IgD-negative memory B cell (primary cell): ENCODE results near the gene RABGGTB. TPM values are rescaled to one million over a fixed set of nuclear protein-coding genes. Genes with fewer than 3 reads are reported as not detected.
"Not testable (repeated sequence)": the region's sequence is repeated elsewhere in the genome, so short reads cannot be mapped to it uniquely, and the experiment has no call there.

Experiments used
- H3K27ac Mint-ChIP-seq, 3 donors: one replicate each; pipeline ENCODE4 v1.8.0; 2020 to 2022; ENCODE audit warnings: mild to moderate bottlenecking in 3 of 3, mixed read lengths in 3 of 3, moderate library complexity in 1 of 3
- H3K27me3 Mint-ChIP-seq: one replicate; pipeline ENCODE4 v1.8.0; 2021; ENCODE audit warnings: mixed read lengths
- H3K36me3 Mint-ChIP-seq: one replicate; pipeline ENCODE4 v1.8.0; 2020; ENCODE audit warnings: mild to moderate bottlenecking, mixed read lengths
- H3K4me1 Mint-ChIP-seq, 3 donors: one replicate each; pipeline ENCODE4 v1.8.0; 2020 to 2022; ENCODE audit warnings: mixed read lengths in 3 of 3, mild to moderate bottlenecking in 1 of 3
- H3K4me3 Mint-ChIP-seq, 4 donors: one replicate each; pipeline ENCODE4 v1.8.0; 2020 to 2022; ENCODE audit warnings: mild to moderate bottlenecking in 4 of 4, mixed read lengths in 4 of 4, moderate library complexity in 3 of 4
- H3K9me3 Mint-ChIP-seq, 3 donors: one replicate each; pipeline ENCODE4 v1.8.0; 2020 to 2021; ENCODE audit warnings: mixed read lengths in 3 of 3, mild to moderate bottlenecking in 1 of 3
- polyA plus RNA-seq: library from polyadenylated mRNA; unstranded; fragments of 300-500 nt; fragmentation: Illumina TruSeq; gene quantifications from one replicate; pipeline ENCODE4 v1.2.3, GENCODE V29; 2021

The RABGGTB gene
- 12.1 TPM for polyA plus RNA-seq

GRCh38 chr1:75785983-75786853 lies at the start of gene RABGGTB:
Gene RABGGTB (plus strand): TSS chr1:75786256. CDS start chr1:75786272, 16 bp downstream.
- peak within 1 kb of the TSS; percentile 96 to 99 (median 99) for H3K4me3 Mint-ChIP-seq
- H3K36me3 Mint-ChIP-seq, result no peaks in the 10 kb centered on the region
- H3K27me3 Mint-ChIP-seq, result no peaks in the 10 kb centered on the region
- H3K9me3 Mint-ChIP-seq, result no peaks in the 10 kb centered on the region
- peak within 1 kb of the TSS; percentile 92 to 99 (median 97) for H3K27ac Mint-ChIP-seq
- peaks cover 35 to 46% (median 37%) of the 10 kb centered on the region in 3 donors for H3K4me1 Mint-ChIP-seq

GRCh38 chr1:75742047-75742625 lies 43.9 kb upstream of the RABGGTB start:
- no peaks in the 10 kb centered on the region for H3K9me3 Mint-ChIP-seq
- no peaks in the 10 kb centered on the region for H3K27me3 Mint-ChIP-seq
- no peak overlapping the region for H3K27ac Mint-ChIP-seq
- H3K36me3 Mint-ChIP-seq, result peaks cover 1% of the 10 kb centered on the region
- H3K4me1 Mint-ChIP-seq, result peaks cover 0 to 9% (median 9%) of the 10 kb centered on the region in 3 donors
- H3K4me3 Mint-ChIP-seq, result no peak overlapping the region

GRCh38 chr1:75745276-75745675 lies 40.8 kb upstream of the RABGGTB start:
- H3K4me3 Mint-ChIP-seq, result no peak overlapping the region
- peak overlapping the region in 2 of 3 donors; percentile 29 to 34 for H3K27ac Mint-ChIP-seq
- H3K36me3 Mint-ChIP-seq, result peaks cover 6% of the 10 kb centered on the region
- H3K4me1 Mint-ChIP-seq, result peaks cover 0 to 9% (median 9%) of the 10 kb centered on the region in 3 donors
- no peaks in the 10 kb centered on the region for H3K9me3 Mint-ChIP-seq
- H3K27me3 Mint-ChIP-seq, result no peaks in the 10 kb centered on the region

GRCh38 chr1:75757210-75757609 lies 28.8 kb upstream of the RABGGTB start:
- not testable (repeated sequence) for H3K27ac Mint-ChIP-seq, H3K4me1 Mint-ChIP-seq, H3K27me3 Mint-ChIP-seq, H3K4me3 Mint-ChIP-seq, H3K9me3 Mint-ChIP-seq
- peaks cover 17% of the 10 kb centered on the region for H3K36me3 Mint-ChIP-seq

- H3K27ac Mint-ChIP-seq, H3K9me3 Mint-ChIP-seq: not testable (repeated sequence)
- H3K36me3 Mint-ChIP-seq, result peaks cover 13% of the 10 kb centered on the region
Observed at GRCh38 chr1:75758543-75758942, 27.5 kb upstream of the RABGGTB start.

GRCh38 chr1:75764057-75764655 lies 21.9 kb upstream of the RABGGTB start:
- Mint-ChIP-seq H3K4me1 (no peaks in the 10 kb centered on the region), H3K4me3 (no peak overlapping the region), H3K9me3 (no peaks in the 10 kb centered on the region), H3K36me3 (peaks cover 4% of the 10 kb centered on the region), H3K27me3 (no peaks in the 10 kb centered on the region), H3K27ac (no peak overlapping the region)

More at GRCh38 chr1:75758543-75758942, 27.5 kb upstream of the RABGGTB start:
- H3K4me3 Mint-ChIP-seq, H3K4me1 Mint-ChIP-seq, H3K27me3 Mint-ChIP-seq: not testable (repeated sequence)

GRCh38 chr1:75765697-75766355 lies 20.2 kb upstream of the RABGGTB start:
- Mint-ChIP-seq H3K27ac (peak overlapping the region in 1 of 3 donors; percentile 43), H3K36me3 (peaks cover 5% of the 10 kb centered on the region), H3K4me3 (no peak overlapping the region), H3K9me3 (no peaks in the 10 kb centered on the region), H3K27me3 (no peaks in the 10 kb centered on the region), H3K4me1 (no peaks in the 10 kb centered on the region)

GRCh38 chr1:75768016-75768415 lies 18.0 kb upstream of the RABGGTB start:
- Mint-ChIP-seq H3K4me3 (peak overlapping the region in 1 of 4 donors; percentile 5), H3K4me1 (no peaks in the 10 kb centered on the region), H3K36me3 (peaks cover 7% of the 10 kb centered on the region), H3K27me3 (no peaks in the 10 kb centered on the region), H3K9me3 (no peaks in the 10 kb centered on the region), H3K27ac (no peak overlapping the region)

GRCh38 chr1:75770761-75771160 lies 15.3 kb upstream of the RABGGTB start:
- no peaks in the 10 kb centered on the region for H3K27me3 Mint-ChIP-seq
- no peak overlapping the region for H3K4me3 Mint-ChIP-seq
- peak overlapping the region in 1 of 3 donors; percentile 29 for H3K27ac Mint-ChIP-seq
- H3K9me3 Mint-ChIP-seq, result no peaks in the 10 kb centered on the region
- no peaks in the 10 kb centered on the region for H3K4me1 Mint-ChIP-seq
- H3K36me3 Mint-ChIP-seq, result peaks cover 5% of the 10 kb centered on the region

GRCh38 chr1:75771978-75772377 lies 14.1 kb upstream of the RABGGTB start:
- Mint-ChIP-seq H3K9me3 (no peaks in the 10 kb centered on the region), H3K4me3 (no peak overlapping the region), H3K27me3 (no peaks in the 10 kb centered on the region), H3K4me1 (no peaks in the 10 kb centered on the region), H3K36me3 (peaks cover 5% of the 10 kb centered on the region), H3K27ac (peak overlapping the region in 1 of 3 donors; percentile 34)

GRCh38 chr1:75777812-75778211 lies 8.2 kb upstream of the RABGGTB start:
- H3K4me3 Mint-ChIP-seq, H3K9me3 Mint-ChIP-seq, H3K27me3 Mint-ChIP-seq, H3K36me3 Mint-ChIP-seq: not testable (repeated sequence)
- peaks cover 5 to 11% (median 9%) of the 10 kb centered on the region in 3 donors for H3K4me1 Mint-ChIP-seq
- peak overlapping the region in 1 of 3 donors; percentile 16 for H3K27ac Mint-ChIP-seq

GRCh38 chr1:75778694-75779093 lies 7.4 kb upstream of the RABGGTB start:
- not testable (repeated sequence) for H3K36me3 Mint-ChIP-seq, H3K27me3 Mint-ChIP-seq, H3K9me3 Mint-ChIP-seq
- Mint-ChIP-seq H3K27ac (peak overlapping the region in 1 of 3 donors; percentile 47), H3K4me1 (peaks cover 5 to 11% (median 9%) of the 10 kb centered on the region in 3 donors), H3K4me3 (peak overlapping the region in 1 of 4 donors; percentile 49)

GRCh38 chr1:75780183-75780582 lies 5.9 kb upstream of the RABGGTB start:
- H3K9me3 Mint-ChIP-seq, H3K27me3 Mint-ChIP-seq, H3K36me3 Mint-ChIP-seq: not testable (repeated sequence)
- H3K4me1 Mint-ChIP-seq, result peaks cover 10 to 16% (median 15%) of the 10 kb centered on the region in 3 donors
- peak overlapping the region in 1 of 4 donors; percentile 5 for H3K4me3 Mint-ChIP-seq
- peak overlapping the region in 1 of 3 donors; percentile 1 for H3K27ac Mint-ChIP-seq

GRCh38 chr1:75783920-75784319 lies 2.1 kb upstream of the RABGGTB start:
- Mint-ChIP-seq H3K27ac (peak overlapping the region; percentile 89 to 97 (median 92)), H3K4me3 (peak overlapping the region; percentile 72 to 99 (median 98)), H3K4me1 (peaks cover 27 to 35% (median 29%) of the 10 kb centered on the region in 3 donors)
- not testable (repeated sequence) for H3K9me3 Mint-ChIP-seq, H3K36me3 Mint-ChIP-seq, H3K27me3 Mint-ChIP-seq
